Activated gamma-delta T cell treated with anti-CD3 and anti-CD28 coated beads, Interleukin-2, amount 50 U/mL, for 16 hours (primary cell): ENCODE data around the gene MAGEB17.
"Not testable (repeated sequence)": the region's sequence is repeated elsewhere in the genome, so short reads cannot be mapped to it uniquely, and the experiment has no call there.

Experiments
- DNase-seq: peaks from one replicate; pipeline ENCODE4 v3.0.0-alpha.2; 2020; ENCODE audit warnings: low read depth

The MAGEB17 gene

DNA sequence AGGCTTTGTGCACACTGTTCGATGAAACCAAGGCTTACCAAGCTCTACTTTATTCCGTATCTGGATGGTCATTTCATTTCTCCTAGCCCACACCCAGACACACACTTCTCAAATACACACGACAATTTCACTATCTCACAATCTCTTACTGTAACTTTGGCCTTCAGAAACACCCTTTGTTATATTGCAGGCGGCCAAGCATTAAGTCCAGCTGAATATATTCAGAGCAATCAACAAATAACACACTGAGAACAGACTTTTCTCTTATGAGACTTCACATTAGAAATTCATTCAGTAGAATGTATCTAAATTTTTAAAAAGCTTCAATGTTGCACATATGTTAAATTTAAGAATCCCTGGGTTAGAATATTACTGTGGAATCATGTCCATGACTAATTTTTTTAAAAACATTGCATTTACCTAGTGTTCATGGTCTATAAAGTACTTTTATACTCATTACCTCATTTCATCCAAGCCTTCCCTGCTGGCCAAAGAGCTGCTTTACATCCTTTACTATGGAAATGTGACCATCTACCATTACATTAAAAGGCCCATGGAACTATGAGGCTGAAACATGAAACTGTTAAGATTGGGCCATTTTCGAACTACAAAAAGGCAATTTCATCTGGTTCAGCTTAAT lies 10.5 kb upstream of the MAGEB17 start:
- no peak for DNase-seq

GRCh38 chrX:16160729-16161128 lies 6.6 kb upstream of the MAGEB17 start:
- DNase-seq: no peak

DNA sequence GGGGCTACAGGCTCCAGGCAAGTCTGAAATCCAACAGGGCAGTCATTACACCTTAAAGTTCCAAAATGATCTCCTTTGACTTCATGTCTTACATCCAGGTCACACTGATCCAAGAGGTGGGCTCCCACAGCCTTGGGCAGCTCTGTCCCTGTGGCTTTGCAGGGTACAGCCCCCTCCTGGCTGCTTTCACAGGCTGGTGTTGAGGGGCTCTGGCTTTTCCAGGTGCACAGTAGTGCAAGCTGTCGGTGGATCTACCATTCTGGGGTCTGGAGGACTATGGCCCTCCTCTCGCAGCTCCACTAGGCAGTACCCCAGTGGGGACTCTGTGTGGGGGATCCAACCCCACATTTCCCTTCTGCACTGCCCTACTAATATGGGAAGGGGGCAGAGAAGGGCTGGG lies 6.1 kb upstream of the MAGEB17 start:
- DNase-seq: not testable (repeated sequence)

DNA sequence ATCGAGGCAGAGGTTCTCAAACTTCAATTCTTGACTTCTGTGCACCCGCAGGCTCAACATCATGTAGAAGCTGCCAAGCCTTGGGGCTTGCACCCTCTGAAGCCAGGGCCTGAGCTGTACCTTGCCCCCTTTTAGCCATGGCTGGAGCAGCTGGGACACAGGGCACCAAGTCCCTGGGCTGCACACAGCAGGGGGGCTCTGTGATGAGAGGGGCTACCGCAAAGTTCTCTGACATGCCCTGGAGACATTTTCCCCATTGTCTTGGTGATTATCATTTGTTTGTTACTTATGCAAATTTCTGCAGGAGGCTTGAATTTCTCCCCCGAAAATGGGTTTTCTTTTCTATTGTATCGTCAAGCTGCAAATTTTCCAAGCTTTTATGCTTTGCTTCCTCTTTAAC lies 4.9 kb upstream of the MAGEB17 start:
- DNase-seq: no peak

DNA sequence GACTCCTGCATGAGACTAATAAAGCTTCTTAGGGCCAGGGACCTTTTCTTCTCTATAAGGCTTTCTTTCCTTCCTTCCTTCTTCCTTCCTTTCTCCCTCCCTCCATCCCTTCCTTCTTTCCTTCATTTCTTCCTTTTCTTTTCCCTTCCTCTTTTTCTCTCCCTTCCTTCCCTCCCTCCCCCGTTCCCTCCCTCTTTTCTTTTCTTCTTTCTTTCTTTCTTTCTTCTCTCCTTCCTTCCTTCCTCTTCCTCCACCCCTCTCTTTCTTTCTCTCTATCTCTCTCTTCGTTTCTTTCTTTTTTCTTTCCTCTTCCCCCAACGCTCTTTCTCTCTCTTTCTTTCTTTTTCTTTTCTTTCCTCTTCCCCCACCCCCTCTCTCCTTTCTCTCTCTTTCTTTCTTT lies 2.5 kb upstream of the MAGEB17 start:
- DNase-seq: no peak

DNA sequence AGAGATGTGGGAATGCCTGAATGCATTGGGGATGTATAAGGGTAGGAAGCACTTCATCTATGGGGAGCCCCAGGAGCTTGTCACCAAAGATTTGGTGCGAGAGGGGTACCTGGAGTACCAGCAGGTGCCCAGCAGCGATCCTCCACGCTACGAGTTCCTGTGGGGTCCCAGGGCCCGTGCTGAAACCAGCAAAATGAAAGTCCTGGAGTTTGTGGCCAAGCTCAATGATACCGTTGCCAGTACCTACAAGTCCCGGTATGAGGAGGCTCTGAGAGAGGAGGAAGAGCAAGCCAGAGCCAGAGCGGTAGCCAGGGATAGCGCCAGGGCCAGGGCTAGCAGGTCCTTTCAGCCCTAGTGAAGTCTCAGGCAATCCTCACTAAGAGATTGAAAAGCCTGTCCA lies 3.8 kb downstream of the MAGEB17 start:
- no peak for DNase-seq

- DNase-seq: no peak
Observed at GRCh38 chrX:16171944-16172343, 4.7 kb downstream of the MAGEB17 start.

DNA sequence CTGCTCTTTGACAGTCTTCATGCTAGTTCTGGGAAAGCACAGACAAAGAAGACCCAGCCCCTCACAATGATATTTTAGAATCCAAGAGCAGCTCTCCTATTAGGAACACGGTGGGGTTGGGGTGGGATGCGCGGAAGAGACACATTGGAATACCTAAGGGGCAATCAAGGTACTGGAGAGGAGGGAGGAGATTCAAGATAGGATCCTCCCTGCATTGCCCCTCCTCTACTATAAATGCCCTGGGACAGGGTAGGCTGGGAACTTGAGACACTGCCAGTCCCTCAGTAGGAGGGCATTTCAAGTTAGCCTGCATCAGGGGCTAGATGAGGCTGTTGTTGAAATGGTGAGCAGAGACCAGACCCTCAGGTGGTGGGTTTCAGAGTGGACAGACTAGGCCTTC lies 5.1 kb downstream of the MAGEB17 start:
- no peak for DNase-seq

- DNase-seq: no peak
Observed at GRCh38 chrX:16175329-16176061, 8.2 kb downstream of the MAGEB17 start.

- DNase-seq: no peak
Observed at GRCh38 chrX:16177260-16177659, 10.0 kb downstream of the MAGEB17 start.

DNA sequence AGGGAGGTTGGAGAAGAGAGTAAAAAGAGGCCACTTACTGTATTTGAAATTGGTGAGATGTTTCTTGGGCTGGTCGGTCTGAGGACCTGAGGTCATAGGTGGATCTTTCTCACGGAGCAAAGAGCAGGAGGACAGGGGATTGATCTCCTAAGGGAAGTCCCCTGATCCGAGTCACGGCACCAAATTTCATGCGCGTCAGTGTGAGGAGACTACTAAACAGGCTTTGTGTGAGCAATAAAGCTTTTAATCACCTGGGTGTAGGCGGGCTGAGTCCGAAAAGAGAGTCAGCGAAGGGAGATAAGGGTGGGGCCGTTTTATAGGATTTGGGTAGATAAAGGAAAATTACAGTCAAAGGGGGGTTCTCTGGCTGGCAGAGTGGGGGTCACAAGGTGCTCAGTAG lies 16.6 kb downstream of the MAGEB17 start:
- not testable (repeated sequence) for DNase-seq

GRCh38 chrX:16185725-16186136 lies 18.4 kb downstream of the MAGEB17 start:
- DNase-seq: no peak

GRCh38 chrX:16186380-16187007 lies 19.2 kb downstream of the MAGEB17 start:
- no peak for DNase-seq

DNA sequence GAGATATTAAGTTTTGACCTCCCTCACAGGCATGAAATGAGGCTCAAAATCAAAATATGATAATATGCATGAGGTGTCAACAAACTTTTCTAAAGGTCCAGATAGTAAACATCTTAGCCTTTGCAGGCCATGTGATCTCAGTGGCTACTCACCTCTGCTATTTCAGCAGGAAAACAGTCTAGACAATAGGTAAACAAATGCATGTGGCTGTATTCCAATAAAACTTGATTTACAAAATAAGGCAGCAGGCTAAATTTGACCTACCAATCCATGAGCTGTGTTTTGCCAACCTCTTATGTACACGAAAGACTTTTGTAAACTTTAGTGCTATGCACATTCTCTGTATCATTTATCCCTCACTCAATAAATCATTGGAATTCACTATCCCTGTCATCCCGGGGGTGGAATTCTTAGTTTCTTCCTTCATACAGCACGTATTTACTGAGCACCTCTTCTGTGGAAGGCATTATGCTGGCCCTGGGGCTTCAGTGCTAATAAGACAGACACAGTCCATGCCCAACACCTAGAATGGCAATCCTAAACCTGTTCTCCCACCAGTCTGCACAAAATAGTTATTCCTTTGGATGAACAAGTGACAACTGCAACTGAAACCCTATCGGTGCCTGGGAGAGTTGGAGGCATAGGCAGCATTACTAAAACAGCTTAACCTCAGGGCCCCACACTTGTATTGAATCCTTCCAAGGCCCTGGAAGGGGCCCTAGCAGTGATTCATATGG lies 19.9 kb downstream of the MAGEB17 start:
- no peak for DNase-seq

- no peak for DNase-seq
Observed at GRCh38 chrX:16188687-16189086, 21.4 kb downstream of the MAGEB17 start.

DNA sequence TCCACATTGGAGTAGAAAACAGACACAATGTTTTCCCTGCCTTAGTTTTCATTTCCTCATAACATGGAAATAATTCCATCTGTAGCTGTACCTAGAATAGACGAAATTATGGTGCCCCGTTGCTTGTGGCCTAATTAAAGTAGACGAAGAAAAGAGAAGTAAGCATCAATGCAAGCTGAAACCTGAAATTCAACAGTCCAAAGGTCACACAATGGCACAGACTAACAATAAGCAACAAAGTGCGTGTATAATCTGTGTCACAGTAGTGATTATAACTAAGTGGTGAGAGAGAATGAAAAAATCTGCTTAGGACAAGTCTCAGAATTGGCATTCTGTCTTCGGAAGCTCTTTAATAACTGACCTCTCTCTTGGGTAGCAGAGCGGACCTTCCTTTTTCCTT lies 24.3 kb downstream of the MAGEB17 start:
- DNase-seq: no peak

GRCh38 chrX:16196829-16197228 lies 29.5 kb downstream of the MAGEB17 start:
- no peak for DNase-seq

- no peak for DNase-seq
Observed at GRCh38 chrX:16199343-16199742, 32.1 kb downstream of the MAGEB17 start.

DNA sequence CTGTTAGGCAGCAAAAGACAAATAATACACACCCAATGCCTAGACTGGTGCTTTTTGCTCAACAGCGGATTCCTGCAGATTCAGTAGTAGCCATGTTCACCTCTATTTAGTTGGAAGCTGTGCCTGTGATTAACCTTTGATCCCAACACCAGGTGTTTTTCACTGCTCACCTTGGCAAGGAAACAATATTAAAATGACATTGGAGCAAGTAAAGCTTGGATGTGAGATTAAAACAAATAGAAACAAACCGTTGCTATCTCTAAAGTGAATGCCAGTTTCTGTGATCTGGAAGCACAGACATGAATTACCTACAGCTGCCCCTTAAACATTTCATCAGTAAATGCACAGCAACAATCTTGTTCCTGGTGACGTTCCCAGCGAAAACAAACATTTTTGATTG lies 35.7 kb downstream of the MAGEB17 start:
- DNase-seq: no peak

- no peak for DNase-seq
Observed at GRCh38 chrX:16204538-16204937, 37.3 kb downstream of the MAGEB17 start.

DNA sequence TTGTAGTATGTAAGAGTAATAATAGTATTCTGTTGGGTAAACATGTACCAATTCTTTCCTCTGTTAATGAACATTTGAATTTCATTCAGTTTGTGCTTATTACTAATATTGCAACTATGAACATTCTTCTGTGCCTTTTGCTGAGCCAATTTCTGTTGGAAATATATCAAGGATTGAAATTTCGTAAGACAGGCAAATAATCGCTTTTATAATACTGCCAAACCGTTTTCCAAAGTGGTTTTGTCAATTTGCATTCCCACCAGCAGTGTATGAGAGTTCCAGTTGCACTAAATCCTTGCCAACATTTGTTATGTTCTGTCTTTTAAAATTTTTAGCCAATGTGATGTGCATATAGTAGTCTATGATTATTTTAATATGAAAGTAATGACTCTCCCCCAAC lies 38.6 kb downstream of the MAGEB17 start:
- no peak for DNase-seq

DNA sequence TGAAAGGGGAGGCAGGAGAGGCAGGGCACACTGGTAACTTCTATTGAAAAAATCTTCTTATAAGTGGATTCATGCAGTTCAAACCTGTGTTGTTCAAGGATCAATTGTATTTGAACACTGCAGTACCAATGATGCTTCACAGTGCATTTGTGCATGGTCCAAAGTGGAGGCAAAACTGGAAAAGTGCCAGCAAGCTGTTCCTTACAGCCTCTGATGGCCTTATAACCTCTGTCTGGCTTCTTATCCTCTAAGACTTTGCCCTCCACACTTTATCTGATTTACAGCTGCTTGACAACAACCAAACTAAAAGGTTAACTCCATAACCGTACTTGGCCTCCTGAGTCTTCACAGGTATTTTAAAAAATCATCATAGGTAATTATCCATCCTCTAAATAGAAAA lies 40.4 kb downstream of the MAGEB17 start:
- DNase-seq: no peak

GRCh38 chrX:16208601-16209000 lies 41.3 kb downstream of the MAGEB17 start:
- DNase-seq: no peak
